Stimulated activated CD8-positive, alpha-beta memory T cell treated with anti-CD3 and anti-CD28 coated beads, Interleukin-7, amount 100 ng/mL, for 4 hours (primary cell): ENCODE data around the gene ATXN7L3.
"Not testable (repeated sequence)": the region's sequence is repeated elsewhere in the genome, so short reads cannot be mapped to it uniquely, and the experiment has no call there.

Experiments used
- DNase-seq, 2 donors: peaks; one replicate each; pipeline ENCODE4 v3.0.0-alpha.2; 2020; ENCODE audit warnings: low read depth in 2 of 2

The ATXN7L3 gene, protein sequence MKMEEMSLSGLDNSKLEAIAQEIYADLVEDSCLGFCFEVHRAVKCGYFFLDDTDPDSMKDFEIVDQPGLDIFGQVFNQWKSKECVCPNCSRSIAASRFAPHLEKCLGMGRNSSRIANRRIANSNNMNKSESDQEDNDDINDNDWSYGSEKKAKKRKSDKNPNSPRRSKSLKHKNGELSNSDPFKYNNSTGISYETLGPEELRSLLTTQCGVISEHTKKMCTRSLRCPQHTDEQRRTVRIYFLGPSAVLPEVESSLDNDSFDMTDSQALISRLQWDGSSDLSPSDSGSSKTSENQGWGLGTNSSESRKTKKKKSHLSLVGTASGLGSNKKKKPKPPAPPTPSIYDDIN

DNA sequence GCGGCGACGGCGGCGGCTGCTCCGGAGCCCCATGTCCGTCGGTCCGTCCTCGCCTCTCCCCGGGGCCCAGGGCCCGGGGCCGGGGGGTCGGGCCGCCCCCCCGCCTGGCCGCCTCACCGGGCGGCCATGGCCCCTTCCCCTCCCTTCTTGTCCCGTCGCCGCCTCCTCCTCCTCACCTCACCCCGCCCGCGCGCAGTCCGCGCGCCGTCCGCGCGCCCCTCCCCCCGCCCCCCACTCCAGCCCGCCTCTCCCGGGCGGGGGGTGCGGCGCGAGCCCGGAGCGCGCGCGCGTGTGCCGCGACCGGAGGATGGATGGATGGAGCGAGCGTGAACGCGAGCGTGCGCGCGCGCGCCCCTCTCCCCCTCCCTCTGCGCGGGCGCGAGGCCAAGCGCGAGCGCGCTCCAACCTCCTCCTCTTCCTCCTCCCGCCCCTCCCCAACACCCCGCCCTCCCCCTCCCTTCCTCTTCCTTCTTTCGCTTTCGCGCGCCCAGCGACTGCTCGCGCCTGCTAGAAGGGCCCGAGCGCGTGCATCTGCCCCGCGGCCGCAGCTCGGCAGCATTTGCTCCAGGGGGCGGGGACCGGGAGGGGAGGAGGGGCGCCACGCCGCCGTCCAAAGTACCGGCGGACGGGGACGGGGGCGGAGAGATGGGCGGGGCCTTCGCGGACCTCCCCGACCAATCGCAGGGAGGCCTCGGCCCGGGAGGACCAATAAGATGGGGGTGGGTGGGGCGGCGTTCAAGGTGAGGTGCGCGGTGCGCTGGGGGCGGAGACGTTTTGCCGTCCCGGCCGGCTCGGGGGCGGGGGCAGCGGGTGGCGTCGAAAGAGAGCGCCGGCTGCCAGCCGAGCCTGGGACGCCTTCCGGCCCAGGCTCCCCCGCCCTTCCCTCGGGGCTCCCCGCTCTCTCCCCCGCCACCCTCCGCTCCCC is at the start of gene ATXN7L3:
Gene ATXN7L3, minus strand, starts transcription at position 332 of the 925 bp plus-strand sequence. CDS start 1,814 bp downstream, outside the sequence.
- DNase-seq, result peak; percentile 99 to 100

DNA sequence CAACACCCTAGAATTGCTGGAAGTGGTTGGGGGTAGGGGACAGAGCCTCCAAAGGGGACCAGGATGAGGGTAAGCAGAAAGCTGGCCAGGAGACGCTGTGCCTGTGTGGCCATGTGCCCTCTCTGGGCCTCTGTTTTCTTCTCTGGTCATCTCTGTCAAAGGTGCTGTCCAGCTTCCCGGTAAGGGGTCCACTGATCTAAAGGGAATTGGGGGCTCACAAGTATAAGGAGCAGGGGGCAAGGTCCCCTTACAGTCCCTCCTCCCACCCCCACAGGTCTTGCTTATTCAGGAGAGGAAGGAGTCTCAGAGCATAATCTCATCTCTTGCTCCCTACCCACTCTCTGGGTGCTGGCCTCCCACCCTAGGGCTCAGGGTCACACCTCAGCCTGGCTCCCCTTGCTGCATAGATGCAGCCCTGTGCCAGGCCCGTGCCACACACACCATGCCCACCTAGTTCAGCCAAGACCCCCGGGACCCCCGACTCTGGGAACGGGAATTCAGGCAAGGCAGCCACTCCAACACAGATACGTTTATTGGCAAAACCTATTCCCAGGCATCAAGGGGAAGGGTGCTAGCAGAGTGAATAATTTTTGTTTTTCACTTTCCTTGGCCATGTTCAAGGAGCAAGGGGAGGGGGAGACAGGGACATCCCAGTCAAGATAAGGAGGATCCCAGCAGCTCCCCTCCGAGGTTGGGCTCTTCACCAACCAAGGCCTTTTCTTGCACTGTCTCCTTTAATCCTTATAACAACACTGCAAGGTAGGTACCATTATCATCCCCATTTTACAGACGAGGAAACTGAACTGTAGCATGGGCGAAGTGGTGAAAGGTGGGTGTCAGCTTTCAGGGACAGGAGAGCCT is 48.4 kb upstream of the ATXN7L3 start:
- DNase-seq, result no peak

DNA sequence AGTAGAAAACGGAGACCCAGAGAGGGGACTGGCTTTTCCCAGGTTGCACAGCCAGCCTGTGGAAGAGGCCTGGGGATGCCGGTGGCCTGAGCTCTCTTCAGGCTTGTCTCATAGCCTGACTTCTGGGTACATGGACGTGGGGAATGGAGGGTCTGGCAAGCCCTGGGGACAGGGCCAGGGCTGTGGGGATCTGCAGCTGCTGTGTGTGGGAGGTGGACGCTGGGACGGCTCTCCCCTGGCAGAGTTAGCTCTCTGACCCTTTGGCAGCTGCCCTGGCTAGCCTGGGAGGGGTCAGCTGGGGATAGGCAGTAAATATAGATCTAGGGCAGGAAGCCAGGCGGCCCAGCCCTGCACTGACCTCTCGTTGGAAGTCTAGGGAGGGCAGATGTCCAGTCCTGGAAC is 47.8 kb upstream of the ATXN7L3 start:
- no peak for DNase-seq

DNA sequence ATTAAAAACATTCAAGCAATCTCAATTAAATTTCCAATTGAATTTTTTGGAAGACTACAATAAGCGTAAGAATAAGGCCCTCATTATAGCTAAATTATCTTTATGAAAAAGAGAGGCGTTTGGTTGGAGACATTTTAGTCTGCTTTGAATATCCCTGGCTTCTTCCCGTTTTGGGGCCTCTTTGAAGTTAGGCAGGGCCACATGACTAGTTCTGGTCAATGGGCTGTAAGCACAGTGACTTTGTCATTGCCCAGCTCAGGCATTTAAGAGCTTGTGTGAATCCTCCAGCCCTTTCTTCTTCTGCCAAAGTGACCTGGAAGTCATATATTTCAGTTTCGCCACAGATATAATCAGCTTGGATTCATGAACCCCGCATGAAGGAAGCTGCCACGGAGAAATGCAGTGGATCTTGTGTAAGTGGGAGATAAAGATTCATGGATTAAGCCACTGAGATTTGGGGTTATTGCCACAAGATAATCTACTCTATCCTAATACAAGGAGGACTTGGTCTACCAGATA is 41.5 kb upstream of the ATXN7L3 start:
- DNase-seq, result no peak

DNA sequence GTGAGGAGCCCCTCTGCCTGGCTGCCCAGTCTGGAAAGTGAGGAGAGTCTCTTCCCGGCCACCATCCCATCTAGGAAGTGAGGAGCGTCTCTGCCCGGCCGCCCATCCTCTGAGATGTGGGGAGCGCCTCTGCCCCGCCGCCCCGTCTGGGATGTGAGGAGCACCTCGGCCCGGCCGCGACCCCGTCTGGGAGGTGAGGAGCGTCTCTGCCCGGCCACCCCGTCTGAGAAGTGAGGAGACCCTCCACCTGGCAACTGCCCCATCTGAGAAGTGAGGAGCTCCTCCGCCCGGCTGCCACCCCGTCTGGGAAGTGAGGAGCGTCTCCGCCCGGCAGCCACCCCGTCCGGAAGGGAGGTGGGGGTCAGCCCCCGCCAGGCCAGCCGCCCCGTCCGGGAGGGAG is 38.2 kb upstream of the ATXN7L3 start:
- DNase-seq, result not testable (repeated sequence)

DNA sequence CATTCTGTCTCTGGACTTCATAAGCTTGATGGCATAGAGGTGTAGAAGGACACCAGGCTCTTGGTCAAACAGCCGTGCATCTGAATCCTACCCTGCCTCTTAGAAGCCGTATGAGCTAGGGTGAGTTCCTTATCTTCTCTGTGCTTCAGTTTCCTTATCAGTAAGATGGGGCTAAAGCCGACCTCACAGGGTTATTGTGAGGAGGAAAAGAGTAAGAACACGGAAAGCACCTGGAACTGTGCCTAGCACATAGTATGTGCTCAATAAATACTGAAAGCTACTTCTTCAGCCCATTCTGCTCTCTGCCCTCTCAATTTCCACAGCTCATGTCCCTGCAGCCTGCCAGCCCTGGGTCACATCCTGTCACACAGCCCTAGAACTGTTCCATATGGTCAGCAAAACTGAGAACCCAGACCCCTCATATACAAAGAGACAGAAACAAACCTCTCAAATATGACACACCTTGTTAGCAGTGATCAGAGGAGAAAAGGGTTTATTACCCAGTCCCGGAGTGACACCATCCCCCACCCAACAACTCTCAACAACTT is 36.8 kb upstream of the ATXN7L3 start:
- DNase-seq, result no peak

DNA sequence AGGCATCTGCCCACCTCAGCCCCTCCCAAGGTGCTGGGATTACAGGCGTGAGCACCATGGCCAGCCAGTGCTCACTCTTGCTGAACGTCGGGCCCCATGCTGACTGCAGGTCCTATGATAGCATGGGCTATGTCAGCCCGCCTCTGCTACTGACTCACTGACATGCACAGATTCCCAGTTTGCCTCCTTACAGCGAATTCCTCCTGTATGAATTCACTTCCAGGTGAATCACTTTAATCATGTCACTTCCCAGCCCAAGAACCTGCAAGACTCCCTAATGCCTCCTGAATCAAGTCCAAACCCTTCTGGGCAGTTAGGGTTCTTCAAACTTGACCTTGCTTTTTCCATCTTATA is 35.9 kb upstream of the ATXN7L3 start:
- DNase-seq, result no peak

DNA sequence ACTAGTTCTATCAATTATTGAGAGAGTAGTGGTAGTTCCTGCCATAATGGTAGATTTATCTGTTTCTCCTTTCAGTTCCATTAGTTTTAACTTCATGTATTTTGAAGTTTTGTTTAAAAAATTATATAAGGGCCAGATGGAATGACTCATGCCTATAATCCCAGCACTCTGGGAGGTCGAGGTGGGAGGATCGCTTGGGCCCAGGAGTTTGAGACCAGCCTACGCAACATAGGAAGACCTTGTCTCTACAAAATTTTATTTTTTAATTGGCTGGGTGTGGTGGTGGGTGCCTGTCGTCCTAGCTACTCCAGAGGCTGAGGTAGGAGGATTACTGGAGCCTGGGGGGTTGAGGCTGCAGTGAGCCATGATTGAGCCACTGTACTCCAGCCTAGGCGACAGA is 33.9 kb upstream of the ATXN7L3 start:
- DNase-seq, result no peak

DNA sequence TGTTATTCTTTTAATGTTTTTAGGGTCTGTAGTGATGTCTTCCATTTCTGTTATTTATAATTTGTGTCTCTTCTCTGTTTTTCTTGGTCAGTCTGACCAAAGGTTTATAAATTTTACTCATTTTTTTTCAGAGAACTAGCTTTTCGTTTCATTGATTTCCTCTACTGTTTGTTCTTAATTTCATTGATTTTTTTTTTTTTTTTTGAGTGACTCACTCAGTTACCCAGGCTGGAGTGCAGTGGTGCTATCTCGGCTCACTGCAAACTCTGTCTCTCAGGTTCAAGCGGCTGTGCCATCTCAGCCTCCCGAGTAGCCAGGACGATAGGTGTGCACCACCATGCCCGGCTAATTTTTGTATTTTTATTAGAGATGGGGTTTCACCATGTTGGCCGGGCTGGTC is 32.4 kb upstream of the ATXN7L3 start:
- DNase-seq, result no peak

DNA sequence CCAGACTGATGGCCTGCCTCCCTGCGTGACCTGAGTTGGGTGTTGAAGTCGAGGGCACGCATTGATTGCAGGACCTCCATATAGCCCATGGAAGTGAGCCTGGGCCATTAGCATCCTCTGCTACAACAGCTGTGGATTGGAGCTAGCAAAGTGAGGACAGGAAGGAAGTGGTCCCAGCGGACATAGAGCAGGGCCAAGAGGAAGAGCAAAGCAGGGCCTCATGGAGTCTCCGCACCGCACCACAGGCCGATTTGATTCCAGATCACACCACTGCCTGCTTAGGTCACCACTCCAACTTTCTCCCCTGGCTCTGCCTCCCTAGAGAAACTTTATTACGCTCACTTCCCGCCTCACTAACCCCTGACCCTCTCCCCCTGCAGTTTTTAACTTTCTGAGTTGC is 30.5 kb upstream of the ATXN7L3 start:
- DNase-seq, result no peak

DNA sequence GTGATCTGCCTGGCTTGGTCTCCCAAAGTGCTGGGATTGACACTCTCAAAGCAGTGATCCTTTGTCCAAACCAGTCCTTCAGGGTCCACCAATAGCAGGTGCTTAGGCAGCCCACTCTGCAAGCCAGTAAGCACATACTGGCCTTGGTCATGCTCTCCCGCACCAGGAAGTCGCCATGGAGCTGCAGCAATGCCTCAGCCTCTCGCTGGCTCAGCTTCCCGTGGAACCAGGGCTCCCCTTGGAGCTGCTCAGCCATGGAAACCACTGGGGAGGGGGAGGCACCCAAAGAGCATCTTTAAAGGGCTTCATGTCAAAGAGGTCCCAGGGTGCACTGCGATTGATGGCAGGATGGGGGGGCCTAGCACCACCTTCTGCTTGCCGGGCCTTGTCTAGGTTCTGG is 29.4 kb upstream of the ATXN7L3 start:
- DNase-seq, result no peak

DNA sequence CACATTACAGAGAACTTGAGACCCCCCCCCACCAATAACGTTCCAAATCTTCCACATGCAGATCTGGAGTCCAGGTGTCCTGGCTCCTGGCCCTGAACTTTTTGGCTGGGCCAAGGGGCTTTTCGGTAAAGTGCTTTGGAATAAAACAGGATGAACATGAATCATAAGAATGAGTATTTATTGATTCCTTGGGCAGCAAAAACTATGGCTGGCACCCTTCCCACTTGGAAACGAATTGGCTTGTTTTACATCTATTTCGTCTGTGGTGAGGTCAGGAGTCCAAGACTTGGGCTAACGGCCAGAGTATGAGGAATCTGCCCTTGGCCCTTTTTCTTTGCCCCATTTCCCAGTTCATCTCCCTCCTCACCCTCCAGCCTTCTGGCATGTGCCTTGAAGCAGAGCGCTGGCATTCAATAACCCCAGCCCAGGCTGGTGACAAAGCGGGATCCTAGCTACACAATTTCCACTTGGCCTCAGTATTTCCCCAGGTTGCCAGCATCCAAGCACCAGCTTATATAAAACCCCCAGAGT is 23.9 kb upstream of the ATXN7L3 start:
- no peak for DNase-seq

DNA sequence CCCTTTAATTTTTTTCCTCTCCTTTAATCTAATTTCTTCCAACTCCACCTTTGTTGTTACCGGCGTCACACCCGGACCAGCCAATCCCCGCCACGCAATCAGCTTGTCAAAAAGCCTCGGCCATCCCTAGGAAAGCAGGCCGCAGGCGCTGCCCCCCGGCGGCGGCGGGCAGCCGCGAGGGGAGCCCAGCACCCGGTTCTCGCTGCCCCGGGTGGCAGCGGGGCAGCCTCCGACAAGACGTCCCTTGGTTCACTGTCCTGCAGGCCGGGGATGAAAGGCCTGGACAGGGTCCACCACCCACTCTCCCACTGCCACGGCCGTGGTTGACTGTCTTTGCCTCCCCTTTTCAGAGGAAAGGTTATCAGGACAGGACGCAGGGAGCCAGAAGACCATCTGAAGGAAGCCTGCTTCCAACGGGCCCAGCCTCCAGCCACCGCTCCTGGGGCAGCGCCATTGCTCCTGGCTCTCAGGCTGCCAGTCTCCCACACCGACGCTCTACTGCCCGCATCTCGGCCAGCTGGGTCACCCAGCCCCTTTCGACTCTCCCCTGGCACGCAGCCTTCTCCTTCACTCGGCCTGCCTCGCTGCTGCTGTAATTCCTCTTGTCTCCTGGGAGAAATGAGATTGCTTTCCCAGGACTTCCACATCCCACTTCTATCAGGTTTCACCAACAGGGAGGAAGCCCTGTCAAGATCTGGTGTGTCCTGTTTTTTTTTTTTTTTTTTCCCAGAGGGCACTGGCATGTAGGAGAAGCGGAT is 22.6 kb upstream of the ATXN7L3 start:
- no peak for DNase-seq

DNA sequence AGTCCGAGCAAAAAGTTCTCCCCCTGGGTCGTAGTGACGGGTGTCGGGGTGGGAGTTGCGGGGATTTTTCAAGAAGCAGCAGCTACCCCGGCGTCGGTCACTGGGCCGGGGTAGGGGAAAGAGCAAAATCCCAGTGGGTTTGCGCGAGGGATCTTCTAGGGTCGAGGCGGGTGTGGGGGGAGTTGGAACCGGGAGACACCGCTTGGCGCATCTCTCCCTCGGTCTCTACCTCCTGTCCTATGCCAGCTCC is 22.1 kb upstream of the ATXN7L3 start:
- DNase-seq, result no peak

DNA sequence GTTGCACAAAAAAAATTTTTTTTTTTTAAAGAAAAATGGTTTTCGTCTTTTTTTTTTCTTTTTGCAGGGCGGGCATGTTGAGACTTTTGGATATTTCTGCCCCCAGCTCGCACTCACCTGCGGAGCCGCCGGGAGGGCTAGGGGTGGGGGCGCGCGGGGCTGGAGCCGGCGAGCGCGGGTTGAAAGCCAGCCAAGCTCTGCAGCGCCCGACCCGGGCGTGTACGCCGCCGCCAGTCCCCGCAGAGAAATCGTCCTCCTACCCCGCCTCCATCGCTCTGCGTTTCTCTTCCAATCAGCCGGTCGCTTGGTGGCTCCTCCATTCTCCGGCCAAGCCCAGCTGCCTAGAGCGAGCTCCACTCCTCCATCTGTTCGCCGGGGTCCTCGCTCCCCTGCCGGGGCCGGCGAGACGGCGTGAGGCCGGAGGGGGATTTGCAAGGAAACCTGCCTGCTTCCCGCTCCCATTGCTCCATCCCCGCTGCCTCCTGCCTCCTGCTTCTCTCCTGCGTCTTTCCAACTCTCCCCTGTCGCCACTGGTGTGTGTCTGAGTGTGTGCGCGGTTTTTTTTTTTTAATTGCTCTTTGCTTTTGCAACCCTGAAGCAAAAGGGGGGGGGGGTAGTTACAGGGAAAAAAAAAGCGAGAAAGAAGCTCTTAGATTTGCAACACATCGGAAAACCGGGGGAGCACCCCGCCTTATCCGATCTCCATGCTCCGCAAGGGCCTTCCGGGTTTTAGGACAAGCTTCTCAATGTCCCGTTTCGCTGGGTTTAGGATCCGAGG is 21.6 kb upstream of the ATXN7L3 start:
- peak; percentile 28 to 58 for DNase-seq

DNA sequence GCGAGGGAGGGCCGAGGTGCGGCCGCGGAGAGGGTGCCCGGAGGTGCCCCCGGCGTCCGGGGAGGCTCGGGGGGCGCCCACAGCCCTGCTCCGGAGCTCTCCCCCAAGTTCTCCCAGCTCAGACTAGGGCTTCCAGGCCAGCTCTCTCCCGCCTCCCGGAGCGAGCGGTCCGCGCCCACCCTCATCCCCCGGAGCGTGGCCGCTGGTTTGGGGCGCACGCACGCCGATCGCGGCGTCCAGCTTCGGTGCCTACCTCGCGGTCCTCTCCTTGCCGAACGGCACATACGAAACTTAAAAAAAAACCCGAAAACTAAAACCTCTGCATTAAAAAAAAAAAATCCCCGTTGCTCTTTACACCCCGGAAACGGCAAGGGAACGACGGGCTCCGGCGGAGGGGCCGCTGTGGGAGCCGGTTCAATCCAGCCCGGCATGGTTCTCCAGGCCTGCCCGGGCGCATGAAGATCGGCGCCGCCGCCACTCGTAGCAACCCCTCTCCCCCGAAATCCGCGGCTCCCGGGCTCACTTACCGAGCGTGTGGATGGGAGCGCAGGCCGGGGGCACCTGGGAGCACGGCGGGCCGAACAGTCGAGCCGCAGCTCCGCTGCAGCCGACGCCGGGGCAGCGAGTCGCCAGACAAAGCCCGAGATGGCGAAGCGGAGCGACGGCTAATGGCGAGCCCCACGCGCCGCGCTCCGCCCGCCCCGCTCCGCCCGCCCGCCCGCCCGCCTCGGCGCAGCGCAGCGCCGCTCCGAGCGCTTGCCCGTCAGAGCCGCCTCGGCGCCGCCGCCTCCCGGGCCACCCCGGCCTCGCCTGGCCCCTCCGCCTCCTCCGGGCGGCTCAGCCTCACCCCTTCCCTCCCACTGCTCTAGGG is 20.8 kb upstream of the ATXN7L3 start:
- peak; percentile 14 to 57 for DNase-seq

DNA sequence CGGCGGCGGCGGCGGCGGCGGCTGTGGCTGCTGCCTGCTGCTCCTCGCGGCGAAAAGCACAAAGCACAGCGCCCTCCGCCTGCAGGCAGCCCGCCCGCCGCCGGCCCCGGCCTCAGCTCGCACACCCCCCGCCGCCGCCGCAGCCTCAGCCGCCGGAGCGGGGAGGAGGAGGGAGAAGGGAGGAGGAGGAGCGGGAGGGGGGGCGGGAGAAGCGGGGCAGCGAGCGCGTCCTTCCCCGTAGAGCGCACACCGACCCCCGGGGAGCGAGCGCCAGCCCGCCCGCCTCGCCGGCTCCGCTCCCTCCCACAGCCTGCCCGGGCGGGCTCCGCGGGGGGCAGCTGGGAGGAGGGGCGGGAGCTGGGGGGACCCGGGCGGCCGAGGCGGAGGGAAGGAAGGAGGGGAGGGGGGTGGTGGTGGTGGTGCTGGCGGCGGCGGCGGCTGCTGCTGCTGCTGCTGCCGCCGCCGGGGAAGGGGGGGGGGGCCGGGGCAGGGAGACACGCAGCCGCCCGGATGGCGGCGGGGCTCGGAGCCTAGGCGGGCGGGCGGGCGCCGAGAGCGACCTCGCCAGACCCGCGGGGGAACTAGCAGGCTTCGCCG is 20.0 kb upstream of the ATXN7L3 start, which contains the start of gene UBTF:
Gene UBTF, minus strand, starts transcription at position 60 of the 597 bp plus-strand sequence. CDS start 1,446 bp downstream, outside the sequence.
- DNase-seq, result peak; percentile 33 to 77

DNA sequence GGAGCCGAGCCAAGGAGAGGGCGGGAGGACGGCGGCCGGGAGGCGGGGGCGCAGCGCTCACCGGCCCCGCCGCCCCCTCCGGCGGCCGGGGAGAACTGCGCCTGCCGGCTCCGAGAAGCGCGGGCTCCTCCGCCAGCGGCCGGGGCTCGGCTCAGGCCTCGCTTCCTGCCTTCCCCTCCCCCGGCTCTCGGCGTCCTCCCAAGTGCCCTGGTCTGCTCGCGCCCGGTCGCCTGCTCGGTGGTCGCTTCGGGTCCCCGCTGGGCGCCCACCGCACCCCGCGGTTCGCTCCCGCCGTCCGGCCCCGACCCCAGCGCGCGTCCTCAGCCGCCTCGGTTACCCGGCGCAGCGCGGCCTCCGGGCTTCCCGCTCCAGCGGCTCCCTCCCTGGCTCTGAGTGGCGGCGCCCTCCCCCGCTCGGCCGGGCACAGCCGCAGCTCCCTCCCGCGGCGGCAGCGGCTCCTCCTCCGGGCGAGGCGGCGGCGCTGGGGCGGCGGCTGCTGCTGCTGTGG is 19.5 kb upstream of the ATXN7L3 start:
- DNase-seq, result peak in 1 of 2 donors; percentile 12
